H9 (cell line): ENCODE data around the gene LYVE1. TPM values are rescaled to one million over a fixed set of nuclear protein-coding genes. Genes with fewer than 3 reads are reported as not detected.

Experiments used
- DNase-seq: peaks from one replicate; pipeline ENCODE4 v3.0.0-alpha.2; 2017
- H2AFZ ChIP-seq: one replicate; pipeline ENCODE4 v1.6.1; 2013; ENCODE audit warnings: mild to moderate bottlenecking, low read length, control low read depth, moderate library complexity
- H2AK5ac ChIP-seq: 2 replicates; pipeline ENCODE4 v1.6.1; 2013; ENCODE audit warnings: low read length, control low read depth, mixed read lengths; ENCODE audit not compliant: insufficient read length
- H2BK120ac ChIP-seq: one replicate; pipeline ENCODE4 v1.6.1; 2013; ENCODE audit warnings: low read depth, mild to moderate bottlenecking, low read length, control low read depth, inconsistent platforms; ENCODE audit not compliant: poor library complexity, severe bottlenecking
- H2BK12ac ChIP-seq: 2 replicates; pipeline ENCODE4 v1.6.1; 2013; ENCODE audit warnings: low read length, control low read depth, mixed read lengths, low read depth; ENCODE audit not compliant: insufficient read length
- H2BK15ac ChIP-seq: 2 replicates; pipeline ENCODE4 v1.6.1; 2013; ENCODE audit warnings: low read depth, low read length, control low read depth
- H2BK20ac ChIP-seq: one replicate; pipeline ENCODE4 v1.6.1; 2013; ENCODE audit warnings: low read depth, mild to moderate bottlenecking, low read length, control low read depth, inconsistent platforms; ENCODE audit not compliant: poor library complexity, severe bottlenecking
- H2BK5ac ChIP-seq: 2 replicates; pipeline ENCODE4 v1.6.1; 2013; ENCODE audit warnings: low read length, control low read depth, mixed read lengths; ENCODE audit not compliant: insufficient read length
- H3K14ac ChIP-seq: 2 replicates; pipeline ENCODE4 v1.6.1; 2013; ENCODE audit warnings: low read length, control low read depth; ENCODE audit not compliant: insufficient read depth
- H3K18ac ChIP-seq: 2 replicates; pipeline ENCODE4 v1.6.1; 2013; ENCODE audit warnings: low read depth, mild to moderate bottlenecking, mixed read lengths, low read length, control low read depth; ENCODE audit not compliant: insufficient read length
- H3K23ac ChIP-seq: 2 replicates; pipeline ENCODE4 v1.6.1; 2013; ENCODE audit warnings: low read length, control low read depth, mixed read lengths, low read depth; ENCODE audit not compliant: insufficient read length
- H3K23me2 ChIP-seq: 2 replicates; pipeline ENCODE4 v1.6.1; 2013; ENCODE audit warnings: low read depth, mild to moderate bottlenecking, mixed read lengths, low read length, control low read depth; ENCODE audit not compliant: insufficient read length, poor library complexity, severe bottlenecking
- H3K27ac ChIP-seq: 2 replicates; pipeline ENCODE4 v1.5.1; 2013; ENCODE audit warnings: low read length, control low read depth, mixed read lengths, low read depth; ENCODE audit not compliant: insufficient read length
- H3K27me3 ChIP-seq: 2 replicates; pipeline ENCODE4 v1.6.1; 2013; ENCODE audit warnings: low read length, control low read depth, inconsistent platforms; ENCODE audit not compliant: insufficient read depth
- H3K4ac ChIP-seq: 2 replicates; pipeline ENCODE4 v1.6.1; 2013; ENCODE audit warnings: low read depth, mild to moderate bottlenecking, control low read depth, inconsistent platforms, low read length, moderate library complexity
- H3K4me1 ChIP-seq: 2 replicates; pipeline ENCODE4 v1.6.1; 2013; ENCODE audit warnings: low read length, control low read depth, inconsistent platforms; ENCODE audit not compliant: insufficient read depth
- H3K4me2 ChIP-seq: 2 replicates; pipeline ENCODE4 v1.6.1; 2013; ENCODE audit warnings: low read length, control low read depth, mixed read lengths; ENCODE audit not compliant: insufficient read length, insufficient read depth
- H3K56ac ChIP-seq: 2 replicates; pipeline ENCODE4 v1.6.1; 2013; ENCODE audit warnings: low read depth, mild to moderate bottlenecking, mixed read lengths, low read length, control low read depth; ENCODE audit not compliant: insufficient read length
- H3K79me1 ChIP-seq: 2 replicates; pipeline ENCODE4 v1.6.1; 2013; ENCODE audit warnings: low read depth, mild to moderate bottlenecking, moderate library complexity, low read length, control low read depth, inconsistent platforms; ENCODE audit not compliant: insufficient read depth, poor library complexity, severe bottlenecking
- H3K79me2 ChIP-seq: 2 replicates; pipeline ENCODE4 v1.6.1; 2013; ENCODE audit warnings: low read length, control low read depth, inconsistent platforms; ENCODE audit not compliant: insufficient read depth
- H3K9ac ChIP-seq: 2 replicates; pipeline ENCODE4 v1.6.1; 2013; ENCODE audit warnings: low read length, control low read depth, mixed read lengths; ENCODE audit not compliant: insufficient read length; ENCODE audit errors: extremely low read depth
- H3K9me3 ChIP-seq: one replicate; pipeline ENCODE4 v1.6.1; 2013; ENCODE audit warnings: low read depth, low read length, inconsistent platforms; ENCODE audit not compliant: control insufficient read depth
- H3T11ph ChIP-seq: one replicate; pipeline ENCODE4 v1.6.1; 2013; ENCODE audit warnings: mild to moderate bottlenecking, low read length, control low read depth, inconsistent platforms
- H4K20me1 ChIP-seq: one replicate; pipeline ENCODE4 v1.6.1; 2013; ENCODE audit not compliant: control insufficient read depth, insufficient read length, insufficient read depth
- H4K5ac ChIP-seq: 2 replicates; pipeline ENCODE4 v1.6.1; 2013; ENCODE audit warnings: low read depth, mild to moderate bottlenecking, mixed read lengths, low read length, control low read depth; ENCODE audit not compliant: insufficient read length
- H4K8ac ChIP-seq: replicated peaks from 2 replicates; pipeline ENCODE4 v1.6.1; 2013; ENCODE audit warnings: low read length, control low read depth, mixed read lengths, low read depth; ENCODE audit not compliant: insufficient read length
- H4K91ac ChIP-seq: 2 replicates; pipeline ENCODE4 v1.6.1; 2013; ENCODE audit warnings: low read depth, mild to moderate bottlenecking, moderate library complexity, mixed read lengths, low read length, control low read depth; ENCODE audit not compliant: insufficient read length
- H3K27ac Mint-ChIP-seq, 3 experiments: 2 replicates in 2 of 3; 3 replicates in 1 of 3; pipeline ENCODE4 v1.8.0; 2020 to 2021; ENCODE audit warnings: mixed read lengths in 3 of 3, mild to moderate bottlenecking in 1 of 3, moderate library complexity in 1 of 3
- H3K27me3 Mint-ChIP-seq: 2 replicates; pipeline ENCODE4 v1.8.0; 2021; ENCODE audit warnings: low read depth, mild to moderate bottlenecking, moderate library complexity, mixed read lengths
- H3K36me3 Mint-ChIP-seq, 3 experiments: 2 replicates in 2 of 3; 3 replicates in 1 of 3; pipeline ENCODE4 v1.8.0; 2020 to 2021; ENCODE audit warnings: low read depth in 3 of 3, mixed read lengths in 3 of 3; ENCODE audit not compliant: insufficient read depth in 1 of 3
- H3K4me1 Mint-ChIP-seq, 2 experiments: 2 replicates each; pipeline ENCODE4 v1.8.0; 2020; ENCODE audit warnings: mixed read lengths in 2 of 2
- H3K4me3 Mint-ChIP-seq, 2 experiments: 2 replicates in 1 of 2; 3 replicates in 1 of 2; pipeline ENCODE4 v1.8.0; 2020 to 2021; ENCODE audit warnings: mild to moderate bottlenecking in 2 of 2, mixed read lengths in 2 of 2, moderate library complexity in 1 of 2
- H3K9me3 Mint-ChIP-seq, 2 experiments: 2 replicates in 1 of 2; 3 replicates in 1 of 2; pipeline ENCODE4 v1.8.0; 2020; ENCODE audit warnings: mild to moderate bottlenecking in 2 of 2, mixed read lengths in 2 of 2, moderate library complexity in 1 of 2
- CTCF ChIP-seq: fragments of 200-600 bp; sonication (generic); conservative IDR thresholded peaks from 3 replicates; pipeline ENCODE4 v1.8.0; 2021; ENCODE audit warnings: antibody characterized with exemption, mild to moderate bottlenecking
- WGBS: extraction: QIAGEN DNeasy Blood & Tissue Kit; methylation state at CpG from one replicate; pipeline ENCODE4 v1.1.7; 2013; ENCODE audit warnings: missing lambda C conversion rate, low lambda C conversion rate, mixed read lengths; ENCODE audit not compliant: insufficient read length; ENCODE audit errors: extremely low coverage; 5-methylcytosine and 5-hydroxymethylcytosine counted together
- total RNA-seq: library from RNA; stranded (reverse); gene quantifications from 2 replicates; pipeline ENCODE4 v1.2.1, GENCODE V29; 2021

LYVE1 gene
- total RNA-seq, 1 experiment from 2014 or later = not detected

- H3K9ac ChIP-seq = no peak overlapping the region
- H3K79me1 ChIP-seq = no peaks in the 10 kb centered on the region
- H3K79me2 ChIP-seq = no peaks in the 10 kb centered on the region
- no peak overlapping the region for H4K5ac ChIP-seq
- no peak overlapping the region for H3K4me3 Mint-ChIP-seq
- H3K14ac ChIP-seq = no peak overlapping the region
- H3K27me3 ChIP-seq = no peaks in the 10 kb centered on the region
- no peak overlapping the region for H2BK15ac ChIP-seq
- DNase-seq = no peak
- no peak overlapping the region for H4K8ac ChIP-seq
- no peak overlapping the region for H3K27ac ChIP-seq
- no peak overlapping the region for H3K27ac Mint-ChIP-seq
- H3K27me3 Mint-ChIP-seq = no peaks in the 10 kb centered on the region
- peaks cover 17 to 22% of the 10 kb centered on the region in 2 experiments for H3K4me1 Mint-ChIP-seq
- H3K36me3 Mint-ChIP-seq = no peaks in the 10 kb centered on the region
- no peaks in the 10 kb centered on the region for H3K9me3 ChIP-seq
- H2BK12ac ChIP-seq = no peak overlapping the region
- H3K23me2 ChIP-seq = no peaks in the 10 kb centered on the region
- no peak overlapping the region for H3T11ph ChIP-seq
- no peak overlapping the region for H3K4me2 ChIP-seq
- no peak overlapping the region for H4K91ac ChIP-seq
- H2BK20ac ChIP-seq = no peak overlapping the region
- no peak overlapping the region for H3K18ac ChIP-seq
- no peak overlapping the region for H3K23ac ChIP-seq
- WGBS = no CpG with 5 or more reads among the region's 2 CpGs
- TF ChIP-seq CTCF = peak; percentile 44
- no peaks in the 10 kb centered on the region for H3K9me3 Mint-ChIP-seq
- H4K20me1 ChIP-seq = no peaks in the 10 kb centered on the region
- no peak overlapping the region for H2AK5ac ChIP-seq
- H2AFZ ChIP-seq = no peak overlapping the region
- H2BK120ac ChIP-seq = no peak overlapping the region
- no peak overlapping the region for H2BK5ac ChIP-seq
- H3K4me1 ChIP-seq = peaks cover 8% of the 10 kb centered on the region; the same call in 1 of the 2 replicates
- no peak overlapping the region for H3K56ac ChIP-seq
- H3K4ac ChIP-seq = no peak overlapping the region
These were observed 54.3 kb downstream of the LYVE1 start for GRCh38 chr11:10514202-10514601.
